ENCODE data around the gene SNAP47.

DNA sequence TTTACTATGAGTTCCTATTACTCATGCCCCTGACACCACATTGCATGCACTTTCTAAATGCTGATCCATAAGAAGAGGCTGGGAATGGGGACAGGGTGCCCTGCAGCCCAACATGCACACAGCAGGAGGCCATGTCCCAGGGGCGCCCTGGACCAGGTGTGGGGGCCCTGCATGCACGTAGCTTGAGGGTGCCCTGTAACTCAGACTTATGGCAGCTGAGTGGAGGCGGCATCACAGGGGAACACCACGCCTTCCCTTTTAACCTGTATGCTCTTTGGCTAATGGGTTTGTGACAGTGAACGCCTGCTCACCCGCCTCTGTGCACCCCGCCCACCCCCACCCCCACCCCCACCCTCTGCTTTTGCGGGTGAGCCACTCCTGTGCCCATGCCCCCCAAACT is 36.1 kb downstream of the SNAP47 start:
- TF ChIP-seq POLR2AphosphoS5 (IDR thresholded peaks at IDR 0.05; ENCODE audit: low read depth, low read length) (no peak), SIN3A (IDR thresholded peaks at IDR 0.05; ENCODE audit: borderline replicate concordance, insufficient read depth, low read length) (no peak), TAF1 (IDR thresholded peaks at IDR 0.05; ENCODE audit: borderline replicate concordance, insufficient read depth, low read length) (no peak)

All from PFSK-1 (cell line).